ENCODE measurements around the gene TMEM179.

GRCh38 chr14:104601786-104602185 lies 2.8 kb downstream of the TMEM179 start:
- TF ChIP-seq, protein P1, sequence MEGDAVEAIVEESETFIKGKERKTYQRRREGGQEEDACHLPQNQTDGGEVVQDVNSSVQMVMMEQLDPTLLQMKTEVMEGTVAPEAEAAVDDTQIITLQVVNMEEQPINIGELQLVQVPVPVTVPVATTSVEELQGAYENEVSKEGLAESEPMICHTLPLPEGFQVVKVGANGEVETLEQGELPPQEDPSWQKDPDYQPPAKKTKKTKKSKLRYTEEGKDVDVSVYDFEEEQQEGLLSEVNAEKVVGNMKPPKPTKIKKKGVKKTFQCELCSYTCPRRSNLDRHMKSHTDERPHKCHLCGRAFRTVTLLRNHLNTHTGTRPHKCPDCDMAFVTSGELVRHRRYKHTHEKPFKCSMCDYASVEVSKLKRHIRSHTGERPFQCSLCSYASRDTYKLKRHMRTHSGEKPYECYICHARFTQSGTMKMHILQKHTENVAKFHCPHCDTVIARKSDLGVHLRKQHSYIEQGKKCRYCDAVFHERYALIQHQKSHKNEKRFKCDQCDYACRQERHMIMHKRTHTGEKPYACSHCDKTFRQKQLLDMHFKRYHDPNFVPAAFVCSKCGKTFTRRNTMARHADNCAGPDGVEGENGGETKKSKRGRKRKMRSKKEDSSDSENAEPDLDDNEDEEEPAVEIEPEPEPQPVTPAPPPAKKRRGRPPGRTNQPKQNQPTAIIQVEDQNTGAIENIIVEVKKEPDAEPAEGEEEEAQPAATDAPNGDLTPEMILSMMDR (IDR thresholded peaks at IDR 0.05; ENCODE audit: low read depth, low read length) = no peak
- TF ChIP-seq EZH2phosphoT487 (IDR thresholded peaks at IDR 0.05; ENCODE audit: low read depth) = no peak
